H9 (cell line): ENCODE measurements around the gene ACACA. TPM values are rescaled to one million over a fixed set of nuclear protein-coding genes. Genes with fewer than 3 reads are reported as not detected.

Experiments
- DNase-seq: peaks from one replicate; pipeline ENCODE4 v3.0.0-alpha.2; 2017
- H2AFZ ChIP-seq: one replicate; pipeline ENCODE4 v1.6.1; 2013; ENCODE audit warnings: mild to moderate bottlenecking, low read length, control low read depth, moderate library complexity
- H2AK5ac ChIP-seq: 2 replicates; pipeline ENCODE4 v1.6.1; 2013; ENCODE audit warnings: low read length, control low read depth, mixed read lengths; ENCODE audit not compliant: insufficient read length
- H2BK120ac ChIP-seq: one replicate; pipeline ENCODE4 v1.6.1; 2013; ENCODE audit warnings: low read depth, mild to moderate bottlenecking, low read length, control low read depth, inconsistent platforms; ENCODE audit not compliant: poor library complexity, severe bottlenecking
- H2BK12ac ChIP-seq: 2 replicates; pipeline ENCODE4 v1.6.1; 2013; ENCODE audit warnings: low read length, control low read depth, mixed read lengths, low read depth; ENCODE audit not compliant: insufficient read length
- H2BK15ac ChIP-seq: 2 replicates; pipeline ENCODE4 v1.6.1; 2013; ENCODE audit warnings: low read depth, low read length, control low read depth
- H2BK20ac ChIP-seq: one replicate; pipeline ENCODE4 v1.6.1; 2013; ENCODE audit warnings: low read depth, mild to moderate bottlenecking, low read length, control low read depth, inconsistent platforms; ENCODE audit not compliant: poor library complexity, severe bottlenecking
- H2BK5ac ChIP-seq: 2 replicates; pipeline ENCODE4 v1.6.1; 2013; ENCODE audit warnings: low read length, control low read depth, mixed read lengths; ENCODE audit not compliant: insufficient read length
- H3K14ac ChIP-seq: 2 replicates; pipeline ENCODE4 v1.6.1; 2013; ENCODE audit warnings: low read length, control low read depth; ENCODE audit not compliant: insufficient read depth
- H3K18ac ChIP-seq: 2 replicates; pipeline ENCODE4 v1.6.1; 2013; ENCODE audit warnings: low read depth, mild to moderate bottlenecking, mixed read lengths, low read length, control low read depth; ENCODE audit not compliant: insufficient read length
- H3K23ac ChIP-seq: 2 replicates; pipeline ENCODE4 v1.6.1; 2013; ENCODE audit warnings: low read length, control low read depth, mixed read lengths, low read depth; ENCODE audit not compliant: insufficient read length
- H3K23me2 ChIP-seq: 2 replicates; pipeline ENCODE4 v1.6.1; 2013; ENCODE audit warnings: low read depth, mild to moderate bottlenecking, mixed read lengths, low read length, control low read depth; ENCODE audit not compliant: insufficient read length, poor library complexity, severe bottlenecking
- H3K27ac ChIP-seq: 2 replicates; pipeline ENCODE4 v1.5.1; 2013; ENCODE audit warnings: low read length, control low read depth, mixed read lengths, low read depth; ENCODE audit not compliant: insufficient read length
- H3K27me3 ChIP-seq: 2 replicates; pipeline ENCODE4 v1.6.1; 2013; ENCODE audit warnings: low read length, control low read depth, inconsistent platforms; ENCODE audit not compliant: insufficient read depth
- H3K4ac ChIP-seq: 2 replicates; pipeline ENCODE4 v1.6.1; 2013; ENCODE audit warnings: low read depth, mild to moderate bottlenecking, control low read depth, inconsistent platforms, low read length, moderate library complexity
- H3K4me1 ChIP-seq: 2 replicates; pipeline ENCODE4 v1.6.1; 2013; ENCODE audit warnings: low read length, control low read depth, inconsistent platforms; ENCODE audit not compliant: insufficient read depth
- H3K4me2 ChIP-seq: 2 replicates; pipeline ENCODE4 v1.6.1; 2013; ENCODE audit warnings: low read length, control low read depth, mixed read lengths; ENCODE audit not compliant: insufficient read length, insufficient read depth
- H3K56ac ChIP-seq: 2 replicates; pipeline ENCODE4 v1.6.1; 2013; ENCODE audit warnings: low read depth, mild to moderate bottlenecking, mixed read lengths, low read length, control low read depth; ENCODE audit not compliant: insufficient read length
- H3K79me1 ChIP-seq: 2 replicates; pipeline ENCODE4 v1.6.1; 2013; ENCODE audit warnings: low read depth, mild to moderate bottlenecking, moderate library complexity, low read length, control low read depth, inconsistent platforms; ENCODE audit not compliant: insufficient read depth, poor library complexity, severe bottlenecking
- H3K79me2 ChIP-seq: 2 replicates; pipeline ENCODE4 v1.6.1; 2013; ENCODE audit warnings: low read length, control low read depth, inconsistent platforms; ENCODE audit not compliant: insufficient read depth
- H3K9ac ChIP-seq: 2 replicates; pipeline ENCODE4 v1.6.1; 2013; ENCODE audit warnings: low read length, control low read depth, mixed read lengths; ENCODE audit not compliant: insufficient read length; ENCODE audit errors: extremely low read depth
- H3K9me3 ChIP-seq: one replicate; pipeline ENCODE4 v1.6.1; 2013; ENCODE audit warnings: low read depth, low read length, inconsistent platforms; ENCODE audit not compliant: control insufficient read depth
- H3T11ph ChIP-seq: one replicate; pipeline ENCODE4 v1.6.1; 2013; ENCODE audit warnings: mild to moderate bottlenecking, low read length, control low read depth, inconsistent platforms
- H4K20me1 ChIP-seq: one replicate; pipeline ENCODE4 v1.6.1; 2013; ENCODE audit not compliant: control insufficient read depth, insufficient read length, insufficient read depth
- H4K5ac ChIP-seq: 2 replicates; pipeline ENCODE4 v1.6.1; 2013; ENCODE audit warnings: low read depth, mild to moderate bottlenecking, mixed read lengths, low read length, control low read depth; ENCODE audit not compliant: insufficient read length
- H4K8ac ChIP-seq: replicated peaks from 2 replicates; pipeline ENCODE4 v1.6.1; 2013; ENCODE audit warnings: low read length, control low read depth, mixed read lengths, low read depth; ENCODE audit not compliant: insufficient read length
- H4K91ac ChIP-seq: 2 replicates; pipeline ENCODE4 v1.6.1; 2013; ENCODE audit warnings: low read depth, mild to moderate bottlenecking, moderate library complexity, mixed read lengths, low read length, control low read depth; ENCODE audit not compliant: insufficient read length
- H3K27ac Mint-ChIP-seq, 3 experiments: 2 replicates in 2 of 3; 3 replicates in 1 of 3; pipeline ENCODE4 v1.8.0; 2020 to 2021; ENCODE audit warnings: mixed read lengths in 3 of 3, mild to moderate bottlenecking in 1 of 3, moderate library complexity in 1 of 3
- H3K27me3 Mint-ChIP-seq: 2 replicates; pipeline ENCODE4 v1.8.0; 2021; ENCODE audit warnings: low read depth, mild to moderate bottlenecking, moderate library complexity, mixed read lengths
- H3K36me3 Mint-ChIP-seq, 3 experiments: 2 replicates in 2 of 3; 3 replicates in 1 of 3; pipeline ENCODE4 v1.8.0; 2020 to 2021; ENCODE audit warnings: low read depth in 3 of 3, mixed read lengths in 3 of 3; ENCODE audit not compliant: insufficient read depth in 1 of 3
- H3K4me1 Mint-ChIP-seq, 2 experiments: 2 replicates each; pipeline ENCODE4 v1.8.0; 2020; ENCODE audit warnings: mixed read lengths in 2 of 2
- H3K4me3 Mint-ChIP-seq, 2 experiments: 2 replicates in 1 of 2; 3 replicates in 1 of 2; pipeline ENCODE4 v1.8.0; 2020 to 2021; ENCODE audit warnings: mild to moderate bottlenecking in 2 of 2, mixed read lengths in 2 of 2, moderate library complexity in 1 of 2
- H3K9me3 Mint-ChIP-seq, 2 experiments: 2 replicates in 1 of 2; 3 replicates in 1 of 2; pipeline ENCODE4 v1.8.0; 2020; ENCODE audit warnings: mild to moderate bottlenecking in 2 of 2, mixed read lengths in 2 of 2, moderate library complexity in 1 of 2
- CTCF ChIP-seq: fragments of 200-600 bp; sonication (generic); conservative IDR thresholded peaks from 3 replicates; pipeline ENCODE4 v1.8.0; 2021; ENCODE audit warnings: antibody characterized with exemption, mild to moderate bottlenecking
- WGBS: extraction: QIAGEN DNeasy Blood & Tissue Kit; methylation state at CpG from one replicate; pipeline ENCODE4 v1.1.7; 2013; ENCODE audit warnings: missing lambda C conversion rate, low lambda C conversion rate, mixed read lengths; ENCODE audit not compliant: insufficient read length; ENCODE audit errors: extremely low coverage; 5-methylcytosine and 5-hydroxymethylcytosine counted together
- total RNA-seq: library from RNA; stranded (reverse); gene quantifications from 2 replicates; pipeline ENCODE4 v1.2.1, GENCODE V29; 2021

The ACACA gene
- total RNA-seq, 1 experiment from 2014 or later = 135 TPM

- H3K27ac Mint-ChIP-seq = no peak overlapping the region
- Histone ChIP-seq H3K23ac (no peak overlapping the region), H3K27me3 (no peaks in the 10 kb centered on the region), H4K8ac (no peak overlapping the region), H4K91ac (no peak overlapping the region), H3K23me2 (no peaks in the 10 kb centered on the region), H2AK5ac (no peak overlapping the region), H3K9ac (no peak overlapping the region), H3K4me1 (peaks cover 3% of the 10 kb centered on the region; the same call in 1 of the 2 replicates), H3K56ac (no peak overlapping the region), H3K79me1 (peaks cover 1% of the 10 kb centered on the region), H3K4ac (no peak overlapping the region), H3K14ac (no peak overlapping the region), H3K27ac (no peak overlapping the region), H3K79me2 (peaks cover 8% of the 10 kb centered on the region; the same call in 1 of the 2 replicates), H3K4me2 (no peak overlapping the region), H2AFZ (no peak overlapping the region), H2BK15ac (no peak overlapping the region), H4K20me1 (no peaks in the 10 kb centered on the region), H4K5ac (no peak overlapping the region), H2BK20ac (no peak overlapping the region), H2BK120ac (no peak overlapping the region), H2BK5ac (no peak overlapping the region), H3T11ph (no peak overlapping the region), H3K18ac (no peak overlapping the region), H2BK12ac (no peak overlapping the region), H3K9me3 (no peaks in the 10 kb centered on the region)
- WGBS = no CpG with 5 or more reads among the region's 4 CpGs
- peaks cover 24 to 34% of the 10 kb centered on the region in 2 experiments for H3K4me1 Mint-ChIP-seq
- DNase-seq = no peak
- no peaks in the 10 kb centered on the region; a peak in 3 of 7 replicates for H3K36me3 Mint-ChIP-seq
- H3K27me3 Mint-ChIP-seq = no peaks in the 10 kb centered on the region
- no peak overlapping the region for H3K4me3 Mint-ChIP-seq
- no peak for TF ChIP-seq CTCF
- no peaks in the 10 kb centered on the region; a peak in 1 of 5 replicates for H3K9me3 Mint-ChIP-seq
Measured at GRCh38 chr17:37291351-37291750, 115.3 kb downstream of the ACACA start.
